Psoas muscle (tissue), 8 donors: Measurements from ENCODE around the gene RHOBTB3. TPM values are rescaled to one million over a fixed set of nuclear protein-coding genes. Genes with fewer than 3 reads are reported as not detected.

Experiments used
- ATAC-seq, 4 donors: fragments of 200-7000 bp; cut with Tn5 transposase; one replicate each; pipeline ENCODE4 v1.9.1; 2020; ENCODE audit warnings: moderate library complexity in 3 of 4, mild to moderate bottlenecking in 2 of 4
- DNase-seq, 2 donors: peaks; one replicate each; pipeline ENCODE4 v3.0.0-alpha.2; 2020
- H3K27ac ChIP-seq: fragments of 200-600 bp; one replicate; pipeline ENCODE4 v1.8.0; 2022
- H3K27me3 ChIP-seq, 3 donors: fragments of 200-600 bp in 1 of 3; one replicate each; pipeline versions ENCODE4 v1.6.1 to v1.8.0; 2013 to 2022; ENCODE audit warnings: low read length in 2 of 3, mild to moderate bottlenecking in 2 of 3, moderate library complexity in 1 of 3; ENCODE audit not compliant: insufficient read depth in 3 of 3
- H3K36me3 ChIP-seq, 2 donors: fragments of 200-600 bp in 1 of 2; one replicate each; pipeline versions ENCODE4 v1.6.1 to v1.8.0; 2013 to 2022; ENCODE audit warnings: low read depth in 1 of 2, mild to moderate bottlenecking in 1 of 2, moderate library complexity in 1 of 2; ENCODE audit not compliant: insufficient read depth in 1 of 2
- H3K4me1 ChIP-seq: fragments of 200-600 bp; one replicate; pipeline ENCODE4 v1.8.0; 2022
- H3K4me3 ChIP-seq: fragments of 200-600 bp; one replicate; pipeline ENCODE4 v1.8.0; 2022; ENCODE audit warnings: mild to moderate bottlenecking
- H3K9me3 ChIP-seq: fragments of 200-600 bp; one replicate; pipeline ENCODE4 v1.8.0; 2022
- WGBS, 3 donors: extraction: QIAGEN DNeasy Blood & Tissue Kit; methylation state at CpG; one replicate each; pipeline versions ENCODE4 v1.1.6 to v1.1.7; 2013; 5-methylcytosine and 5-hydroxymethylcytosine counted together
- intact Hi-C, 2 donors: fragments of 100-400 bp; cut with DNase I; formaldehyde crosslinking; loops; one replicate each; pipeline versions ENCODE4 v1.11.0 to v1.14.2; 2022
- polyA plus RNA-seq, 3 donors: library from polyadenylated mRNA; stranded (reverse); fragments of 200-250 nt; gene quantifications; one replicate each; pipeline ENCODE4 v1.2.3, GENCODE V29; 2013
- total RNA-seq, 4 donors: library from RNA; stranded (reverse); fragmentation: NEBNext Ultra II Directional in 2 of 4; extraction: Animal tissue kit (Norgen Biotek cat#: 25700) in 2 of 4; gene quantifications; one replicate each; pipeline versions ENCODE4 v1.2.1 to v1.2.4, GENCODE V29; 2021 to 2023
- TF ChIP-seq, protein P1 (sequence below): fragments of 200-600 bp; IDR thresholded peaks from one replicate; pipeline ENCODE4 v1.8.0; 2022; ENCODE audit warnings: antibody characterized with exemption
- donor health status: healthy with polysubstance abuse.
- donor health status: DM: no; HTN: no; CAD: no; lungs with moderate emphysema.
- donor health status: Bipolar disorder and iron deficiency.
- donor health status: healthy.
- donor health status: DM: yes; HTN: yes; CAD: no.
- donor health status: DM: no; HTN: no; CAD: no.
- donor health status: DM: no; HTN: no; CAD: no.
- donor health status: DM: yes; HTN: yes; CAD: no.

Gene RHOBTB3
- total and polyA plus RNA-seq, 7 donors: 19.0 to 86.0 (median 53.2) TPM

DNA sequence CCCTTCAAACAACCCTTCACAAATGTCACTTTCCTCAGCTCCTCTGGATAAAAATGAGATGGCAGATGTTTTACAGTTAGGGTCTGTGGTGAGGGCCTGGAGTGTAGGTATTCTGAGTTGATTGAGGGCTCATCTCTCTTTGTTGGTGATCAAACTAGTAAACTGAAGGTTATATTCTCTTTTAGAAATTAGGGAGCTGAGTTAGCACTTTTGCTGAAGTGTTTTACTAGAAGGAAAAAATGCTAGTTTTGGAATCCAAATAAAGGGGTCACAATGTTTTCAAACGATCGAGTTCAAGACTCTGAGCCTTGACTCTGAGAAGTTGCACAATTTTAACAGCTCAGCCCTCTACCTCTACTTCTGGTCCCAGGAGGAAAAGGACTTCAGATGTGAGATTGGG, 23.4 kb downstream of the RHOBTB3 start:
- H3K36me3 ChIP-seq: peaks cover 1 to 80% of the 10 kb centered on the region in 2 donors
- H3K27ac ChIP-seq: no peak overlapping the region
- WGBS, 3 donors: 59 to 76% (median 62%) methylated on average over 2 of the region's 2 CpGs
- H3K4me3 ChIP-seq: no peak overlapping the region
- DNase-seq: no peak
- no peaks in the 10 kb centered on the region for H3K9me3 ChIP-seq
- intact Hi-C loops: no loop called here
- TF ChIP-seq, protein P1, sequence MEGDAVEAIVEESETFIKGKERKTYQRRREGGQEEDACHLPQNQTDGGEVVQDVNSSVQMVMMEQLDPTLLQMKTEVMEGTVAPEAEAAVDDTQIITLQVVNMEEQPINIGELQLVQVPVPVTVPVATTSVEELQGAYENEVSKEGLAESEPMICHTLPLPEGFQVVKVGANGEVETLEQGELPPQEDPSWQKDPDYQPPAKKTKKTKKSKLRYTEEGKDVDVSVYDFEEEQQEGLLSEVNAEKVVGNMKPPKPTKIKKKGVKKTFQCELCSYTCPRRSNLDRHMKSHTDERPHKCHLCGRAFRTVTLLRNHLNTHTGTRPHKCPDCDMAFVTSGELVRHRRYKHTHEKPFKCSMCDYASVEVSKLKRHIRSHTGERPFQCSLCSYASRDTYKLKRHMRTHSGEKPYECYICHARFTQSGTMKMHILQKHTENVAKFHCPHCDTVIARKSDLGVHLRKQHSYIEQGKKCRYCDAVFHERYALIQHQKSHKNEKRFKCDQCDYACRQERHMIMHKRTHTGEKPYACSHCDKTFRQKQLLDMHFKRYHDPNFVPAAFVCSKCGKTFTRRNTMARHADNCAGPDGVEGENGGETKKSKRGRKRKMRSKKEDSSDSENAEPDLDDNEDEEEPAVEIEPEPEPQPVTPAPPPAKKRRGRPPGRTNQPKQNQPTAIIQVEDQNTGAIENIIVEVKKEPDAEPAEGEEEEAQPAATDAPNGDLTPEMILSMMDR: no peak
- H3K4me1 ChIP-seq: peaks cover 4% of the 10 kb centered on the region
- no peak for ATAC-seq
- H3K27me3 ChIP-seq: no peaks in the 10 kb centered on the region

DNA sequence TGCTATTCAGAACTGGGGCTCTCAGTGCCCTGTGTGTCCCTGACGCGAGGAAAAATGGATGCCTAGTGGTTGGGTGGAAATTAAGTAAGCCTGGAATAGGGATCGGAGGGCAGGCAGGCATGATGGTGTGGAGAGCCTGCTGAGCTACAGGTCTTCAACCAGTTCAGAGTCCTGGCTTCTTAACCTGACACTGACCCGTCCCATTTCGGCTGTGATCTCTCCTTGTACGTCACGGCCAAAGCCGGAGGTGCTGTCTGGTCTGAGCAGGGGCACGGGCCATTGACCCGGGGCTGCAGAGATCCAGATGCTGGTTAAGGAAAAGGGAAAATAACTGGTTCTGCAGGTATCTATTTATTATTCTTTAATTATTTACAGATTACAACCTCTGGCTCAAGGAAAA, 27.9 kb downstream of the RHOBTB3 start:
- ATAC-seq: peak in 3 of 4 donors; percentile 15 to 33 (median 19)
- TF ChIP-seq, protein P1: no peak
- peaks cover 0 to 54% of the 10 kb centered on the region in 2 donors for H3K36me3 ChIP-seq
- H3K27ac ChIP-seq: no peak overlapping the region
- no peak overlapping the region for H3K4me3 ChIP-seq
- H3K4me1 ChIP-seq: peaks cover 25% of the 10 kb centered on the region
- intact Hi-C loops: no loop called here
- no peak for DNase-seq
- no peaks in the 10 kb centered on the region for H3K27me3 ChIP-seq
- H3K9me3 ChIP-seq: no peaks in the 10 kb centered on the region
- WGBS, 3 donors: 84 to 93% (median 90%) methylated on average over 10 of the region's 10 CpGs

DNA sequence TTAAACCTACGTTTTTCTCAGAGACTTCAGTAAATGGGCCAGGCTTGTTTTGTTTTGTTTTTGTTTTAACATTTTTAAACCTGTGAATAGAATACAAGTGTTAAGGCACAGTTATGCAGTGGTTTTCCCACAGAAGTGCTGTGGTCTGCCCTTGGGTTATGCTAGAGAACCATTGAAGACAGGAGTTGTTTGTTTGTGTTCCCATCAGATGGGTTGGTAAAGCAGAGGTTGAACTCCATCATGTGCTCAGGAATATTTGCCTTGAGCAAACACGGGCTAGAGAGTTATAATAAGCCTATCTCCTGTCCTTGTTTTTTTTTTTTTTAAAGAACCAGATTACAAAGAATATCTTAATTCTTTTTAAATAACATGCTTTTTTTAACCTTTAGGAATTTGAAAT, 28.5 kb downstream of the RHOBTB3 start:
- intact Hi-C loops: no loop called here
- Histone ChIP-seq H3K9me3 (no peaks in the 10 kb centered on the region), H3K27ac (peak overlapping the region; percentile 50), H3K4me3 (no peak overlapping the region), H3K36me3 (peaks cover 0 to 54% of the 10 kb centered on the region in 2 donors), H3K27me3 (no peaks in the 10 kb centered on the region), H3K4me1 (peaks cover 25% of the 10 kb centered on the region)
- WGBS, 3 donors: 40 to 48% (median 43%) methylated on average over 2 of the region's 2 CpGs
- DNase-seq: no peak
- TF ChIP-seq, protein P1: no peak
- peak in 1 of 4 donors; percentile 54 for ATAC-seq

DNA sequence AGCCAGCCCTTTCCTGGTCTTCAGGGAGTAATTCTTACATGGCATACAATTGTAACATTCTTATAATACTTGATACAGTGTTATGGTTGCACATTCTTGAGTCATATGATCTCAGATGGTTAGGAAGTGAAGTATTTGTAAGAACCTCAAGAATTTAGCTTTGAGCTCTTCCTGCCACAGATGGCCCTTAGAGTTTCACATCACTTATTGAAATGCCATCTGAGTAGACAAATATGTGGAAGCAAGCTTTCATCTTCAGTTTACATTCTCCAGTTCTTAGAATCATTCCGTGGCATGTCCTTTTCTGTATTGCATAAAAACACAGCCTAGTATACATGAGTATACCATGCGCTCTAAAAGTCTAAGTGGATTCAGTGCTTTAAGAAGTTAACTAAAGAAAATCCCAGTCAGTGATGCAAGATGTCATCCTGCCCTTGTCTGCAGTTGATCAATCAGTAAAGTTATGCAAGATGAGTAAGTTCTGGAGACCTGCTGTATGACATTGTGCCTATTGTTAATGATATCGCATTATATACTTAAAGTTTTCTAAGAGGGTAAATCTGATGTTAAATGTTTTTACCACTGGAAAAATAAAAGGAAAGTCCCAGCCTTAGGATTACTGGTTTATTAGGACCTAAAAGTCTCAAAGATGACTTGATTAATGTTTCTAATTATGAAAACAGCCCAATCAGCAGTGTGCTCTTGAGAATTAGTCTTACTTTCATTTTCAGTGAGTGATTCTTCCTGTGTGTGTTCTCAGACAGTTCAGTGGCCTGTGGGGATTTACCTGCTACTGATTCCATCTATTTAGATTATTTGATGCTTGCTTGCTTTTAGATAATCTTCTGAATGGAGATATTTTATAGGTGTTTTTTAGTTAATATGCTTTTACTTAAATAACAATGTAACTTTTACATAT, 29.4 kb downstream of the RHOBTB3 start:
- WGBS, 3 donors: 63 to 76% (median 69%) methylated on average over 3 of the region's 3 CpGs
- peak overlapping the region; percentile 50 for H3K27ac ChIP-seq
- ATAC-seq (peak; percentile 31 to 38 (median 32)), DNase-seq (no peak)
- intact Hi-C loops: no loop called here
- peaks cover 0 to 54% of the 10 kb centered on the region in 2 donors for H3K36me3 ChIP-seq
- H3K4me3 ChIP-seq: no peak overlapping the region
- TF ChIP-seq, protein P1: no peak
- H3K4me1 ChIP-seq: peaks cover 25% of the 10 kb centered on the region
- H3K27me3 ChIP-seq: no peaks in the 10 kb centered on the region
- H3K9me3 ChIP-seq: no peaks in the 10 kb centered on the region
